RPMI7951 (cell line): ENCODE results near the gene FOXE1. TPM values are rescaled to one million over a fixed set of nuclear protein-coding genes. Genes with fewer than 3 reads are reported as not detected.

ENCODE experiments used
- DNase-seq: peaks from one replicate; pipeline ENCODE4 v3.0.0-alpha.2; 2012; ENCODE audit warnings: low read depth
- total RNA-seq: library from RNA; depleted of rRNA; stranded (reverse); fragments of >200 nt; shearing (Covaris generic); gene quantifications from 2 replicates; pipeline ENCODE4 v1.2.3, GENCODE V29; 2014; rRNA removed

Gene FOXE1
- total RNA-seq, result not detected in 2 replicates

- DNase-seq, result no peak
These were observed at the start of gene FOXE1 for GRCh38 chr9:97853056-97853843. FOXE1 (plus strand) TSS chr9:97853226; CDS start chr9:97853915, 689 bp downstream.

GRCh38 chr9:97804059-97804365 is 49.0 kb upstream of the FOXE1 start:
- DNase-seq, result no peak

GRCh38 chr9:97806721-97807120 is 46.3 kb upstream of the FOXE1 start:
- DNase-seq, result no peak

- DNase-seq, result peak; percentile 38
These were observed 45.3 kb upstream of the FOXE1 start for GRCh38 chr9:97807681-97808080.

- no peak for DNase-seq
These were observed 44.6 kb upstream of the FOXE1 start for GRCh38 chr9:97808415-97808814.

GRCh38 chr9:97808972-97809371 is 44.1 kb upstream of the FOXE1 start:
- no peak for DNase-seq

GRCh38 chr9:97809666-97810344 is 43.2 kb upstream of the FOXE1 start:
- peak; percentile 36 for DNase-seq

- peak; percentile 72 for DNase-seq
These were observed 41.3 kb upstream of the FOXE1 start for GRCh38 chr9:97811533-97812246.

GRCh38 chr9:97812247-97812543 is 40.8 kb upstream of the FOXE1 start:
- no peak for DNase-seq

GRCh38 chr9:97813072-97813471 is 40.0 kb upstream of the FOXE1 start:
- DNase-seq, result no peak

- DNase-seq, result no peak
These were observed 33.3 kb upstream of the FOXE1 start for GRCh38 chr9:97819735-97820134.

- DNase-seq, result no peak
These were observed 32.7 kb upstream of the FOXE1 start for GRCh38 chr9:97820373-97820772.

GRCh38 chr9:97830884-97831829 is 21.9 kb upstream of the FOXE1 start:
- no peak for DNase-seq

- DNase-seq, result no peak
These were observed 21.0 kb upstream of the FOXE1 start for GRCh38 chr9:97831843-97832636.

- DNase-seq, result no peak
These were observed 12.5 kb upstream of the FOXE1 start for GRCh38 chr9:97840521-97840920.

- no peak for DNase-seq
These were observed 10.1 kb upstream of the FOXE1 start for GRCh38 chr9:97842960-97843359.

GRCh38 chr9:97845130-97845529 is 7.9 kb upstream of the FOXE1 start:
- DNase-seq, result no peak

GRCh38 chr9:97845763-97846162 is 7.3 kb upstream of the FOXE1 start:
- no peak for DNase-seq

GRCh38 chr9:97846347-97846746 is 6.7 kb upstream of the FOXE1 start:
- DNase-seq, result no peak

GRCh38 chr9:97847474-97848214 is 5.4 kb upstream of the FOXE1 start:
- DNase-seq, result no peak

GRCh38 chr9:97848215-97848479 is 4.9 kb upstream of the FOXE1 start:
- DNase-seq, result no peak
